Liver (tissue), 9 donors: ENCODE results near the gene METTL4. TPM values are rescaled to one million over a fixed set of nuclear protein-coding genes. Genes with fewer than 3 reads are reported as not detected.

Source experiments
- DNase-seq: peaks from one replicate; pipeline ENCODE4 v3.0.0-alpha.2; 2017; ENCODE audit warnings: low spot score
- H3K27ac ChIP-seq, 2 donors: one replicate each; pipeline ENCODE4 v1.7.0; 2013; ENCODE audit warnings: inconsistent platforms in 2 of 2, low read length in 2 of 2, control low read depth in 1 of 2, low read depth in 1 of 2, mild to moderate bottlenecking in 1 of 2
- H3K27me3 ChIP-seq, 4 donors: one replicate each; pipeline versions ENCODE4 v1.6.1 to v1.7.0; 2013; ENCODE audit warnings: low read length in 3 of 4, inconsistent platforms in 1 of 4, mild to moderate bottlenecking in 1 of 4, moderate library complexity in 1 of 4; ENCODE audit not compliant: control insufficient read depth in 4 of 4, insufficient read depth in 4 of 4
- H3K36me3 ChIP-seq, 4 donors: one replicate each; pipeline versions ENCODE4 v1.6.1 to v1.7.0; 2013; ENCODE audit warnings: low read length in 3 of 4, mild to moderate bottlenecking in 3 of 4, low read depth in 1 of 4, moderate library complexity in 1 of 4; ENCODE audit not compliant: control insufficient read depth in 4 of 4, insufficient read depth in 3 of 4
- H3K4me1 ChIP-seq, 4 donors: one replicate each; pipeline versions ENCODE4 v1.6.1 to v1.7.0; 2013; ENCODE audit warnings: low read length in 3 of 4, mild to moderate bottlenecking in 3 of 4, moderate library complexity in 1 of 4; ENCODE audit not compliant: control insufficient read depth in 4 of 4, insufficient read depth in 4 of 4
- H3K4me3 ChIP-seq, 3 donors: one replicate each; pipeline versions ENCODE4 v1.6.1 to v1.7.0; 2013; ENCODE audit warnings: low read length in 3 of 3, control low read depth in 1 of 3, low read depth in 1 of 3, mild to moderate bottlenecking in 1 of 3
- H3K9ac ChIP-seq, 2 donors: one replicate each; pipeline ENCODE4 v1.7.0; 2013; ENCODE audit warnings: low read length in 2 of 2, mild to moderate bottlenecking in 2 of 2, moderate library complexity in 2 of 2, control low read depth in 1 of 2, low read depth in 1 of 2
- H3K9me3 ChIP-seq, 4 donors: one replicate each; pipeline versions ENCODE4 v1.6.1 to v1.7.0; 2013; ENCODE audit warnings: low read length in 3 of 4; ENCODE audit not compliant: control insufficient read depth in 4 of 4
- EGR1 ChIP-seq, 2 donors: IDR thresholded peaks; 2 replicates each; pipeline ENCODE4 v1.6.1; 2016 to 2018; ENCODE audit warnings: antibody characterized with exemption in 2 of 2, low read depth in 2 of 2
- FOXA1 ChIP-seq: IDR thresholded peaks from 2 replicates; pipeline ENCODE4 v1.6.1; 2016; ENCODE audit warnings: antibody characterized with exemption
- FOXA2 ChIP-seq: IDR thresholded peaks from 2 replicates; pipeline ENCODE4 v1.6.1; 2016; ENCODE audit warnings: antibody characterized with exemption
- GABPA ChIP-seq, 2 donors: IDR thresholded peaks in 1 of 2; conservative IDR thresholded peaks in 1 of 2; 2 replicates each; pipeline ENCODE4 v1.6.1; 2016; ENCODE audit warnings: antibody characterized with exemption in 2 of 2, mild to moderate bottlenecking in 1 of 2, moderate library complexity in 1 of 2
- HNF4A ChIP-seq, 2 donors: conservative IDR thresholded peaks; 2 replicates each; pipeline ENCODE4 v1.6.1; 2016; ENCODE audit warnings: antibody characterized with exemption in 2 of 2, mild to moderate bottlenecking in 2 of 2
- HNF4G ChIP-seq: IDR thresholded peaks from 2 replicates; pipeline ENCODE4 v1.6.1; 2016; ENCODE audit warnings: antibody characterized with exemption
- JUND ChIP-seq, 2 donors: IDR thresholded peaks; 2 replicates each; pipeline ENCODE4 v1.6.1; 2016; ENCODE audit warnings: antibody characterized with exemption in 2 of 2
- NR2F2 ChIP-seq: IDR thresholded peaks from 2 replicates; pipeline ENCODE4 v1.6.1; 2016; ENCODE audit warnings: antibody characterized with exemption
- RAD21 ChIP-seq, 2 donors: IDR thresholded peaks; 2 replicates each; pipeline ENCODE4 v1.6.1; 2016; ENCODE audit warnings: antibody characterized with exemption in 2 of 2, mild to moderate bottlenecking in 2 of 2
- RXRA ChIP-seq, 2 donors: IDR thresholded peaks; 2 replicates each; pipeline ENCODE4 v1.6.1; 2017 to 2018; ENCODE audit warnings: antibody characterized with exemption in 2 of 2, mild to moderate bottlenecking in 1 of 2
- SP1 ChIP-seq: IDR thresholded peaks from 2 replicates; pipeline ENCODE4 v1.6.1; 2018; ENCODE audit warnings: antibody characterized with exemption, mild to moderate bottlenecking
- TAF1 ChIP-seq: conservative IDR thresholded peaks from 2 replicates; pipeline ENCODE4 v1.6.1; 2016; ENCODE audit warnings: antibody characterized with exemption, mild to moderate bottlenecking
- YY1 ChIP-seq: IDR thresholded peaks from 2 replicates; pipeline ENCODE4 v1.6.1; 2016; ENCODE audit warnings: antibody characterized with exemption, mild to moderate bottlenecking
- WGBS: extraction: QIAGEN DNeasy Blood & Tissue Kit; methylation state at CpG from one replicate; pipeline ENCODE4 v1.1.7; 2013; 5-methylcytosine and 5-hydroxymethylcytosine counted together
- polyA plus RNA-seq, 2 donors: library from polyadenylated mRNA; stranded (reverse) in 1 of 2; unstranded in 1 of 2; fragments of 200-250 nt in 1 of 2; fragments of >200 nt in 1 of 2; fragmentation: Nextera tagmentation in 1 of 2; extraction: Ambion mirVana in 1 of 2; gene quantifications; one replicate each; pipeline versions ENCODE4 v1.2.1 to v1.2.3, GENCODE V29; 2013 to 2015
- total RNA-seq, 2 donors: library from RNA; depleted of rRNA; stranded (reverse); fragments of >200 nt; gene quantifications; one replicate each; pipeline ENCODE4 v1.2.3, GENCODE V29; 2014
- TF ChIP-seq, protein P1 (sequence below): IDR thresholded peaks from 2 replicates; pipeline ENCODE4 v1.6.1; 2016; ENCODE audit warnings: antibody characterized with exemption
- TF ChIP-seq, protein P2 (sequence below): fragments of 150-350 bp; IDR thresholded peaks from 2 replicates; pipeline ENCODE4 v1.5.1; 2017; ENCODE audit warnings: improper control_type of control experiment, low read depth, low read length; ENCODE audit not compliant: missing input control
- TF ChIP-seq, protein P3 (sequence below): IDR thresholded peaks from 2 replicates; pipeline ENCODE4 v1.6.1; 2016; ENCODE audit warnings: antibody characterized with exemption, mild to moderate bottlenecking
- TF ChIP-seq, protein P4 (sequence below): IDR thresholded peaks from 2 replicates; pipeline ENCODE4 v1.6.1; 2016; ENCODE audit warnings: antibody characterized with exemption
- TF ChIP-seq, protein P5 (sequence below): IDR thresholded peaks from 2 replicates; pipeline ENCODE4 v1.6.1; 2016; ENCODE audit warnings: antibody characterized with exemption
- donor health status: healthy.
- donor health status: healthy.
- donor health status: healthy.
- donor health status: healthy.
- donor health status: healthy.

The METTL4 gene
- total and polyA plus RNA-seq, 4 donors: 1.9 to 13.9 (median 3.5) TPM

DNA sequence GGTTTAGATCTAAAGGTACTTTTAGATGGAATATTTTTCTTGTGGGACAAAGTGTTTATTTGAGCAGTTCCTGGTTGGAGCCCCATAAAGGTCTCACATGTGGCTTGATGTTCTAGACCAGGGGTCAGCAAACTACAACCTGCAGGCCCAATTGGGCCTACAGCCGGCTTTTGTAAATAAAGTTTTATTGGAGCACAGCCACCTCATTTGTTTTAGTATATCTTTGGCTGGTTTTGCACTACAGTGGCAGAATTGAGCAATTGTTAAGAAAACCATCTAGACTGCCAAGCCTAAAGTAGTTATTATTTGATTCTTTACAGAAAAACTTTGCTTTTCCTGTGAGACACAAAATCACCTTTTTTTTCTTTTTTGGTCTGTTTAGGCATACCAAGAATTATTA, 41.7 kb upstream of the METTL4 start:
- WGBS: 32% methylated on average over 1 of the region's 1 CpG
- TF ChIP-seq, protein P1, sequence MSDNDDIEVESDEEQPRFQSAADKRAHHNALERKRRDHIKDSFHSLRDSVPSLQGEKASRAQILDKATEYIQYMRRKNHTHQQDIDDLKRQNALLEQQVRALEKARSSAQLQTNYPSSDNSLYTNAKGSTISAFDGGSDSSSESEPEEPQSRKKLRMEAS: no peak
- no peak for TF ChIP-seq TAF1
- TF ChIP-seq YY1: no peak
- TF ChIP-seq, protein P2, sequence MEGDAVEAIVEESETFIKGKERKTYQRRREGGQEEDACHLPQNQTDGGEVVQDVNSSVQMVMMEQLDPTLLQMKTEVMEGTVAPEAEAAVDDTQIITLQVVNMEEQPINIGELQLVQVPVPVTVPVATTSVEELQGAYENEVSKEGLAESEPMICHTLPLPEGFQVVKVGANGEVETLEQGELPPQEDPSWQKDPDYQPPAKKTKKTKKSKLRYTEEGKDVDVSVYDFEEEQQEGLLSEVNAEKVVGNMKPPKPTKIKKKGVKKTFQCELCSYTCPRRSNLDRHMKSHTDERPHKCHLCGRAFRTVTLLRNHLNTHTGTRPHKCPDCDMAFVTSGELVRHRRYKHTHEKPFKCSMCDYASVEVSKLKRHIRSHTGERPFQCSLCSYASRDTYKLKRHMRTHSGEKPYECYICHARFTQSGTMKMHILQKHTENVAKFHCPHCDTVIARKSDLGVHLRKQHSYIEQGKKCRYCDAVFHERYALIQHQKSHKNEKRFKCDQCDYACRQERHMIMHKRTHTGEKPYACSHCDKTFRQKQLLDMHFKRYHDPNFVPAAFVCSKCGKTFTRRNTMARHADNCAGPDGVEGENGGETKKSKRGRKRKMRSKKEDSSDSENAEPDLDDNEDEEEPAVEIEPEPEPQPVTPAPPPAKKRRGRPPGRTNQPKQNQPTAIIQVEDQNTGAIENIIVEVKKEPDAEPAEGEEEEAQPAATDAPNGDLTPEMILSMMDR: no peak
- no peak for TF ChIP-seq HNF4G
- TF ChIP-seq, protein P3, sequence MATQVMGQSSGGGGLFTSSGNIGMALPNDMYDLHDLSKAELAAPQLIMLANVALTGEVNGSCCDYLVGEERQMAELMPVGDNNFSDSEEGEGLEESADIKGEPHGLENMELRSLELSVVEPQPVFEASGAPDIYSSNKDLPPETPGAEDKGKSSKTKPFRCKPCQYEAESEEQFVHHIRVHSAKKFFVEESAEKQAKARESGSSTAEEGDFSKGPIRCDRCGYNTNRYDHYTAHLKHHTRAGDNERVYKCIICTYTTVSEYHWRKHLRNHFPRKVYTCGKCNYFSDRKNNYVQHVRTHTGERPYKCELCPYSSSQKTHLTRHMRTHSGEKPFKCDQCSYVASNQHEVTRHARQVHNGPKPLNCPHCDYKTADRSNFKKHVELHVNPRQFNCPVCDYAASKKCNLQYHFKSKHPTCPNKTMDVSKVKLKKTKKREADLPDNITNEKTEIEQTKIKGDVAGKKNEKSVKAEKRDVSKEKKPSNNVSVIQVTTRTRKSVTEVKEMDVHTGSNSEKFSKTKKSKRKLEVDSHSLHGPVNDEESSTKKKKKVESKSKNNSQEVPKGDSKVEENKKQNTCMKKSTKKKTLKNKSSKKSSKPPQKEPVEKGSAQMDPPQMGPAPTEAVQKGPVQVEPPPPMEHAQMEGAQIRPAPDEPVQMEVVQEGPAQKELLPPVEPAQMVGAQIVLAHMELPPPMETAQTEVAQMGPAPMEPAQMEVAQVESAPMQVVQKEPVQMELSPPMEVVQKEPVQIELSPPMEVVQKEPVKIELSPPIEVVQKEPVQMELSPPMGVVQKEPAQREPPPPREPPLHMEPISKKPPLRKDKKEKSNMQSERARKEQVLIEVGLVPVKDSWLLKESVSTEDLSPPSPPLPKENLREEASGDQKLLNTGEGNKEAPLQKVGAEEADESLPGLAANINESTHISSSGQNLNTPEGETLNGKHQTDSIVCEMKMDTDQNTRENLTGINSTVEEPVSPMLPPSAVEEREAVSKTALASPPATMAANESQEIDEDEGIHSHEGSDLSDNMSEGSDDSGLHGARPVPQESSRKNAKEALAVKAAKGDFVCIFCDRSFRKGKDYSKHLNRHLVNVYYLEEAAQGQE: no peak
- TF ChIP-seq NR2F2: no peak
- no peak for TF ChIP-seq HNF4A (conservative IDR thresholded peaks at IDR 0.05)
- no peak for TF ChIP-seq JUND (IDR thresholded peaks at IDR 0.05)
- no peak for TF ChIP-seq GABPA (IDR thresholded peaks at IDR 0.05 in 1 of 2, conservative IDR thresholded peaks at IDR 0.05 in 1 of 2)
- no peak for TF ChIP-seq RXRA (IDR thresholded peaks at IDR 0.05)
- Histone ChIP-seq H3K9me3 (no peaks in the 10 kb centered on the region), H3K4me3 (no peak overlapping the region), H3K9ac (no peak overlapping the region), H3K4me1 (no peaks in the 10 kb centered on the region), H3K36me3 (no peaks in the 10 kb centered on the region), H3K27me3 (no peaks in the 10 kb centered on the region), H3K27ac (no peak overlapping the region)
- DNase-seq: no peak

DNA sequence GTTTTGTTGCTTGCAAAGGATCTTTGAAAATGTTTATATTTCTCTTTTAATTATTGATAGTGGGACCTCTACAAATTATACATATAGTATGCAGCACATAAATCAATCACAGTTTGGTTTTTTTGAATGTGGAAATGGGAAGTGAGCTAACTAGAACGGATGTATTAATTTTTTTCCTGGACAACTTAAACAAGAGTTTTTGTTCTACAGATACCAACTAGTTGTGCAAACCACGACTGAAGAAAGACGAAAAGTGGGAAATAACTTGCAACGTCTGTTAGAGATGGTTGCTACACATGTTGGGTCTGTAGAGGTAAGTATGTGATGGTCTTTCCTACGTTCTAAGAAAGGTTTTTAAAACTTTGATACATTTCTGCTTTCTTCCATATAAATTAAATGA, 39.2 kb upstream of the METTL4 start:
- no peaks in the 10 kb centered on the region for H3K36me3 ChIP-seq
- no peak overlapping the region for H3K27ac ChIP-seq
- no peaks in the 10 kb centered on the region for H3K27me3 ChIP-seq
- H3K4me3 ChIP-seq: no peak overlapping the region
- no peaks in the 10 kb centered on the region for H3K4me1 ChIP-seq
- no peaks in the 10 kb centered on the region for H3K9me3 ChIP-seq
- no peak for DNase-seq
- H3K9ac ChIP-seq: no peak overlapping the region
- WGBS: 87% methylated on average over 5 of the region's 5 CpGs
- no peak for TF ChIP-seq TAF1
- TF ChIP-seq, protein P4, sequence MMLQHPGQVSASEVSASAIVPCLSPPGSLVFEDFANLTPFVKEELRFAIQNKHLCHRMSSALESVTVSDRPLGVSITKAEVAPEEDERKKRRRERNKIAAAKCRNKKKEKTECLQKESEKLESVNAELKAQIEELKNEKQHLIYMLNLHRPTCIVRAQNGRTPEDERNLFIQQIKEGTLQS: no peak
- TF ChIP-seq, protein P1: no peak
- TF ChIP-seq HNF4G: no peak
- no peak for TF ChIP-seq RXRA (IDR thresholded peaks at IDR 0.05)
- TF ChIP-seq JUND (IDR thresholded peaks at IDR 0.05): no peak
- TF ChIP-seq YY1: no peak
- TF ChIP-seq EGR1 (IDR thresholded peaks at IDR 0.05; ENCODE audit: low read depth in 2 of 2): no peak
- no peak for TF ChIP-seq GABPA (IDR thresholded peaks at IDR 0.05 in 1 of 2, conservative IDR thresholded peaks at IDR 0.05 in 1 of 2)
- no peak for TF ChIP-seq SP1
- TF ChIP-seq, protein P2: no peak
- TF ChIP-seq, protein P5, sequence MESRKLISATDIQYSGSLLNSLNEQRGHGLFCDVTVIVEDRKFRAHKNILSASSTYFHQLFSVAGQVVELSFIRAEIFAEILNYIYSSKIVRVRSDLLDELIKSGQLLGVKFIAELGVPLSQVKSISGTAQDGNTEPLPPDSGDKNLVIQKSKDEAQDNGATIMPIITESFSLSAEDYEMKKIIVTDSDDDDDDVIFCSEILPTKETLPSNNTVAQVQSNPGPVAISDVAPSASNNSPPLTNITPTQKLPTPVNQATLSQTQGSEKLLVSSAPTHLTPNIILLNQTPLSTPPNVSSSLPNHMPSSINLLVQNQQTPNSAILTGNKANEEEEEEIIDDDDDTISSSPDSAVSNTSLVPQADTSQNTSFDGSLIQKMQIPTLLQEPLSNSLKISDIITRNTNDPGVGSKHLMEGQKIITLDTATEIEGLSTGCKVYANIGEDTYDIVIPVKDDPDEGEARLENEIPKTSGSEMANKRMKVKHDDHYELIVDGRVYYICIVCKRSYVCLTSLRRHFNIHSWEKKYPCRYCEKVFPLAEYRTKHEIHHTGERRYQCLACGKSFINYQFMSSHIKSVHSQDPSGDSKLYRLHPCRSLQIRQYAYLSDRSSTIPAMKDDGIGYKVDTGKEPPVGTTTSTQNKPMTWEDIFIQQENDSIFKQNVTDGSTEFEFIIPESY: no peak
- TF ChIP-seq FOXA2: no peak
- TF ChIP-seq FOXA1: no peak
- TF ChIP-seq NR2F2: no peak
- TF ChIP-seq HNF4A (conservative IDR thresholded peaks at IDR 0.05): no peak
- TF ChIP-seq RAD21 (IDR thresholded peaks at IDR 0.05): no peak
